NCI-H345 treated with DMSO at 0.1 percent for 48 hours (cell line): Measurements from ENCODE around the gene NFAM1.

Experiments
- DNase-seq: peaks from one replicate; lab custom pipeline; 2025; ENCODE audit not compliant: unreplicated experiment; lab: John Stamatoyannopoulos, UW

The NFAM1 gene

DNA sequence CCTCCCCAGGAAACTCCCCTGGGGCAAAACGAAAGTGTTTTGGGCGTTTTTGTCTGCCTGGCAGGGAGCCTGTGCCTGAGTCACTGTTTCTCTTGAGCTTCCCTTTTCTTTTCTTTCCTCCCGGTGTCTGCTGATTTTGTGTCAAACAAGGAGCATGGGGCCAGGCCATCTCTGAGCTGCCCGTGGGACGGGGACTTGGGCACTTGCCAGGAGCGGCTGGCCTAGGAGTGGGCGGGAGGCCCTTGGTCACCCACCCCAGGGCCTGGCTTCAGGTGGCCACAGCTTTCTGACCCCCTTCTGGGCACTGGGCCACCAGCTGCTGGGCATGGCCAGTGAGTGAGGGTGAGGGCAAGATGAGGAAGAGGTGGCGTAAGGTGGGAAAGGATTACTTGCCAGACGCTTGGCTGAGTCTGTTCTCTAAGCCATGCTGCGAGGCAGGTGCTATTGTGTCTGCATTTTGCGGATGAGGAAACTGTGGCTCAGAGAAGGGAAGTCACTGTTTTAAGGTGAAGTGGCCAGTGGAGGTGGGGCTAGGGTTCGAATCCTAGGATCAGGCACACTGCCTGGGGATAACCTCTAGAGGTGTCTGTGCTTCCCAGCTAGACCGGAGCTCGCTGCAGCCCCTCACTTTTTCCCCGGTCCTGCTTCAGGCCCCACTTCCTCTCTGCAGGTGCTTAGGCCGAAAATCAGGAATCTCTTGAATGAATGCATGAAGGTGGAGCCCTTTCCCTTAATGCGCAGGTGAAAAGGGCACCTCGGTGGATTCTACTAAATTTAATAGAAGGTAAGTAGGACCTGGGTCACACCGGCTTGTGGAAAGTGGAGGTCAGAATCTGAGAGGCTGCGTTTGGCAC is 7.8 kb upstream of the NFAM1 start:
- DNase-seq = no peak

DNA sequence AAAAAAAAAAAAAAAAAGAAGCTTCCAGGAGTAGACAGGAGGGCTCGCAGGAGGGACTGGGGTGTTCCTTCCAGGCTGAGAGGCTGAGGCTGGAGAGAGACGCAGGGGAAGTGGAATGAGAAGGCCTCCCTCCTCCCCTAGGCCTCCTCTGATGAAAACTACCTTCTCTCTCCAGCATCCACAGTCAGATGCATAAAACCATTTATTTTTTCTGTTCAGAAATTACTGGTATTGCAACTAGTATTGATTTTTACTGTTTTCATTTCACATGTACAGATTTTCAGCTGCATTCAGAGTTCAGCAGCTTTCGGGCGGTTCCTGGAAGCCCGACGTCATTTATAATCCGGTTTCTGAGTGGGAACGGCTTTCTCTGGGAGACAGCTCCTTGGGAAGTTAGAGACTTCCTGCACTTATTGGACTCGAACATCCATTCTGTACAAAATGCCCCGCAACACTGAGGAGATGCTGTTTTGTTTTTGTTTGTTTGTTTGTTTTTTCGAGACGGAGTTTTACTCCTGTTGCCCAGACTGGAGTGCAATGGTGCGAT is 6.9 kb upstream of the NFAM1 start:
- no peak for DNase-seq

DNA sequence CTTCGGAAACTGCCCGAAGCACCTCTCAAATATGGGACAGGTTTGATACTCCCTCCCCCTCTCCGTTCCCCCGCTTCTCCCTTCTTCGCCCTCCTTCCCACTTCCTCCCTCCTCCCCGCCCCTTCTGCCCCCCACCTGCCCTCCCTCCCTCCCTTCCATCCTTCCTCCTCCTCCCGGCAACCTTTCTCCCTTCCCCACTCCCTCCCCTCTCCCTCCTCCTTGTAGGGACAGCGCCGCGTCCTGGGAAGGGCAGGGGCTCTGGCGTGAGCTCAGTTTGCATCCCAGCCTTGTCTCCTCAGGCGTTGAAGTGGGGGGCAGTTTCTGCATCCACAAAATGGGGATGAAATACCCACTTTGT is 6.1 kb upstream of the NFAM1 start:
- no peak for DNase-seq

DNA sequence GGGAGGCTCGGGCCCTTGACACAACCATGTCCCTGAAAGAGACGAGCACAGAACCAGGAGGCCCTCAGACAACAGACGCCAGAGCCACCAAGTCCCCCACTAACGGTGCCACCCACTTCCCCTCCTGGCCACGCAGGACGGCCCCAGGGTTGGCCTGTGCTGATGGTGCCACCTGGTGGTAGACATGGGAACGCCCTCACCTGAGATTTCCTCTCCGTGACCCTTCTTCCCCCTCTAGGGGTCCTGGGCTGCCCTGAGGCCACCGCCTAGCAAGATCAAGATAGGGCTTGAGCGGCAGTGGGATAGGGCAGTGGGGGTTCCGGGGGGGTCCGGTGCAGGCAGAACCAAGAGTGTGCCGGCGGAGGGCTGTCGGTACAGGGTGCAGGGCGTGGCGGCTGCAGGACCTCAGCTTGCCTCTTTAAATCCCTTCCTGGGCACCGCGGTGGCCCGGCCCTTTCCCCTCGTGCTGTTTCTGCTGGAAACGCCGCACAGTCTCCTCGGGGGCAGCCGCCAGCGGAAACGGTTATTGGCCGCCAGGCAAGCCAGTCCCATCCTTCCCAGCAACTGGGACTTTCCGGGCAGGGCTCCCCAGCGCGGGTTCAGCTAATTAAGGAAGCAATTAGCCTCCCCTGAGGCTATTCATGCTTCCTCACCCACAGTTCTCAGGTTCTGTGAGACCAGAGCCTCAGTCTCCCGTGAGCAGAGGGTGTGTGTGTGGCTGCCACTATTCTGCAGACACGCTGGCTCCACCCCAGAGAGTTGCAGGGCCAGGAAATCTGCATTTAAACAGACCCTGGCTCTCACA is 5.5 kb upstream of the NFAM1 start:
- DNase-seq = no peak

DNA sequence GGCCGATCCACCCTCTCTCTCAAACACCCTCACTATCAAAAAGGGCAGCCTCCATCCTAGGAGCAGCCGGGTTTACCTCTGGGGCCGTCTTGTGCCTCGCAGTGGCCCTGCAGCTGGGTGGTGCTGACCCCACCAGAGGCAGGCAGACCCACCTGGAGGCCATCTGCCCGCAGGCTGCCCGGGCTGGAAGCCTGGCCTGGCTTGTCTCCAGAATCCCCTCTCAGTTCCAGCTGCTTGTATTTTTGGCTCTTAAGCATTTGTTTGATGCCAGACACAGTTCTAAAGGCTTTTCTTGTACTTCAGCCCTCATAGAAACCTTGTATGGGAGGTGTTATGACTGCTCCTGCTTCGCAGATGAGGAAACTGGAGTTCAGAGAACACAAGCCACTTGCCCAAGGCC is 4.2 kb upstream of the NFAM1 start:
- DNase-seq = no peak

DNA sequence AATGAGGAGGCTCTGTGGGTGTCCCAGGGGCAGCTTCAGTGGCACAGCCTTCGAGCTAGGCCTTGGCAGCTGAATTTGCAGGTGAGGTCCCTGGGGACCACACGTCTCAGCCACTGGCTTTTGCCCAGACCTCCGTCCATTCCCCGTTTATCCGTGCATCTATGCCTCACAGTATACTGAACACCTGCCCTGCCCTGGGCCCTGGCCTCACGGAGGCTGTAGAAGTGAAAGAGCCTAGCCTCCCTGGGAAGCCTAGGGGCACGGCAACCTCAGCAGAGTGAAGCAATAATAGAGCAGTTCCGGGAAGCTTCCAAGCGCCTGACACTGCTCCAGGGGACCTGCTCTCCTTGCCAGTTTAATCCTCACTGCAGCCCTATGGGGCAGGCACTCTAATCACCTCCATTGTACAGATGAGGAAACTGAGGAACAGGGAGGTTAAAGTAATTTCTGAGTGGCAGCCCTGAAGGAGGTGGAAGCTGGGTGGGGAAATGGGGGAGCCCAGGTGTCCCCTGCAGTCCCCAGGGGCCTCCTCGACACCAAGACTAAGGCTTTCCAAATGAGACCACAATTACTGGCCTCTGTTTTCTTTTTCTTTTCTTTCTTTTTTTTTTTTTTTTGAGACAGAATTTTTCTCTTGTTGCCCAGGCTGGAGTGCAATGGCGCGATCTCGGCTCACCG is 2.7 kb upstream of the NFAM1 start:
- no peak for DNase-seq

DNA sequence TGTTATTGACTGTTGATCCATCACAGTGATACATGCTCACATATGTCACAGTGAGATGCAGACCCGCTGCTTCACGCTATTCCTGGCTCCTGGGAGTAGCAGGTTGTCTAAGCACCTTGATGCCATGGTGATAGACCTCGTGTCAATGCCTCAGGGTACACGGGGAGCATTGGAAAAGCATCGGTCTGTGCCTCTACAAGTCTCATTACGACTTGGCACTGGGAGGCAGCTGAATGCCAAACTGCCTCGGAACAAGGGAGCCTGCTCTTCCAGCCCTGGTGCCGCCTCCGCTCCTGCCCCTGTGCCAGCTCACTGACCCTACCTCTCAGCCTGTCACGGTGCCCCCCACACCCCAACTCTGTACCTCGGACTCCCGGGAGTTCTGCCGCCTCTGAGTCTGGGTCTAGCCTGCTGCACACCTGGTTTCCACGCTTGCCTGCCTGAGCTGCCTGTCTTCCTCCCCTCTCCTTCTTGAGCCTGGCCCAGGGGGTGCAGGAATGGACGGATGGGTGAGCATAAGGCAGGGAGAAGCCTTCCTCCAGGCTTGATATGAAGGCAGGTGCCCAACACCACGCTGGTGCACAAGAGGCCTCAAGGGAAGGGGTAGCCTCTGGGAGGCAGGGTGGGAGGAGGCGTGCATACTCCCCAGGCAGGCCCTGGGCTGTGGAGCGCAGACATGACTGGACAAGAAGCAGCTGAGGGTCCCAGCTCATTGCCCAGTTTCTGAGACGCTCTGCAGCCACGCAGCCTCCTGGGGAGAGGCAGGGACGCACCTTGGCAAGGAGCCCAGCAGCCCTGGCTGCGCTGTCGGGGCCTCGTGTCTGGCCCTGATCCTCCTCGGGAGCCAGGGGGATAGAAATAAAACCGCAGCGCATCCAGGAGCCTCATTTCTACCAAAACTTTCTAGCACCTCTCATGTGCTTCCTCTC is 1.8 kb upstream of the NFAM1 start:
- DNase-seq = peak; percentile 72

DNA sequence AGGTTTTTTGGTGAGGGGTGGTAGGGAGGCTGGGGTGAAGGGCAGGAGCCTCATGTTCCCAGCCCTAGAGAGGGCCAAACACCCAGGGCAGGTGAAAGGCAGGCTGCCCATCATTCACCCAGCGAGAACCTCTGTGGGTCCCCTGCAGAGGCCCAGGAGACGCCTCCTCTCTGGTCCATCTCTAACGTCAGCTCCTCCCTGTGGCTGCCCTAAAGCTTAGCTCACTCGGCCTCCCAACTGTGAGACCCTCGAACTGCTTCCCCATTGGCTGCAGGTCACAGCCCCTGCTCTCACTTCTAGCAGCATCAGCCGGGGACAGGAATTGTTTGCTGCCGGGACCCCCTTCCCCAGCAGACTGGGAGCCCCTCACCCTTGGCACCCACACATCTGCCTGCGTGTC is 615 bp upstream of the NFAM1 start:
- DNase-seq = no peak

DNA sequence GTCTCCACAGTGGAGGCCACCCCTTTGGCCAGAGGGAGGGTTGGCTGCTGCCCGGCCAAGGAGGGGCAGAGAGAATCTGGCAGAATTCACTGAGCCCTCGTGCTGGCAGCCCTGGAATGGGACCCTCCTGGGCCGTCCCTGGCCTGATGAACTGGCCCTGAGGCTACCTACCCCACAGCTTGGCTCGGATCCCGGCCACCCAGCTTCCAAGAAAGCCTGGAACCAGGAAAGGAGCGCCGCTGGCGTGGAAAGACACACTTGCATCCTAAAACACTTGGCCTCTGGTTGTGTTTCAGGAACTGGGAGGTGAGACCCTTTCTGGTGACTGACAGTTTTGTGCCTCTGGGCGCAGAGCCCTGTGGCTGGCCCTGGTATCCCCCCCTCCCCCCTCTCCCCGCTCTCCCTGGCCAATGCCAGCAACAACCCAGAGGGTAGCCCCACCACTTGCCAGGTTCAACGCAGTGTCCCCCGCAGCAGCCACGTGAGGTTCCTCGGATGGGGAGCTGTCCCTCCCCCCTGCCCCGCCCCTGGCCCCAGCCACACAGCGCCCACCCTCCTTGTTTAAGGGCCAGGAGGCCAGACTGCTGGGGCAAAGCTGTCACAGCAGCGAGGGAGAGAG is 693 bp downstream of the NFAM1 start:
- DNase-seq = no peak

DNA sequence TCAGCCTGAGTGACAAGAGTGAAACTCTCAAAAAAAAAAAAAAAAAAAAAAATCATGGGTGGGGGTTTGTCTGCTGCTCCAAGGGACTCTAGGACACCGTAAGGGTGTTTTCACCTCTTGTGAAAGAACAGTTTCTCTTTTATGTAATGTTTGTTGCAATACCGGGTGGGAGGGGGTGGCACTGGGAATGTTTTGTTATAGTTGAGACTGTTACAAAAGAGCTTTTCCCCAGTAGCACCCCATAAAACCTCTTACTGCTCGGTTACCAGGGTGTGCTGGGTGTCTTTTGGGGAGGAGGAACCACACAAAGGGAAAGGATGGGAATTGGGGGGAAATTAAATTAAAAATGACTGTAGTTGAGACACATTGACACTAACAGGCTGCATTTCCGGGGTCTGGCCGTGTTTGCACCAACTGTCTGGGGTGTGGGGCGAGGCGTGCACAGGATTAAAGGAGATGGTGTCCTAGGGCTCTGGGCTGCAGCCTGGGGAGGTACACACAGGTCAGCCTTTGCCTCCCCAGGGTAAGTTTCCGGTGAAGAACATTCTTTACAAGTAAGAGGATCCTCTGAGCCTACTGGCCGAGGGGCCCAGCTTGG is 1.6 kb downstream of the NFAM1 start:
- no peak for DNase-seq

DNA sequence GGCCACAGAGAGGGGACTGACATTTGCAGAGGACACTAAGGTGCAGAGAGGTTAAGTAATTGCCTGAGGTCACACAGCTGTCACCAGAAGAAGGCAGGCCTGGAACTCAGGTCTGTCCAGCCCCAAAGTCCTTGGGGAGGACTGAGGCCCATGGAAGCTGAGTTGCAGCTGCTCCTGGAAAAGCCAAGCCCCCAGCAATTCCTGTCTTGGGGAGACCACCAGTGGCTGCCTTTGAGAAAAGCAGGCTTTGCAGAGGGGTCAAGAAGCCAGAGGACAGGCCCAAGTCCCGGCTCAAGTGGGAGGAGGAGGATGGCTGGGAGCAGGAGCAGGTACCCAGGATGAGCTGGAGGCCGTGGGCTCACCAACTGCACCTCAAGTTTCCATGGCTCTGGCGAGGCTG is 3.4 kb downstream of the NFAM1 start:
- DNase-seq = no peak

DNA sequence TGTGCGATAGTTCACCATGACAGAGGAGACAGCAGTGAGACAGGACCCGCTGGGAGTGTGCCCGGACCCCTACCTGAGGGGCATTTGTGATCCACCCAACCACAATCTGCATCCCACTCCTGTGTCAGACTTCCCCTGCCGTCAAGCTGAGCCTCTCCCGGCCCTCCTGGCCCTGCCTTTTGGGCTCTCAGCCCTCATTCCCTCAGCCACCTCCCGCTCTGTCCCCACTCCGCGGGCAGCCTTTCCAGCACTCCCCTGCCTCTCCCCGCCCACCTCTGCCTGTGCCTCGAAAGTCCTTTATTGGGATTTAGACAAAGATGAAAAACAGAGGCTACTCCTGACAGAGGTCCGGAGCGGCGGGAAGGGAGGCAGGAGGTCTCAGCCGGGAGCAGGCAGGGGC is 4.2 kb downstream of the NFAM1 start:
- no peak for DNase-seq

DNA sequence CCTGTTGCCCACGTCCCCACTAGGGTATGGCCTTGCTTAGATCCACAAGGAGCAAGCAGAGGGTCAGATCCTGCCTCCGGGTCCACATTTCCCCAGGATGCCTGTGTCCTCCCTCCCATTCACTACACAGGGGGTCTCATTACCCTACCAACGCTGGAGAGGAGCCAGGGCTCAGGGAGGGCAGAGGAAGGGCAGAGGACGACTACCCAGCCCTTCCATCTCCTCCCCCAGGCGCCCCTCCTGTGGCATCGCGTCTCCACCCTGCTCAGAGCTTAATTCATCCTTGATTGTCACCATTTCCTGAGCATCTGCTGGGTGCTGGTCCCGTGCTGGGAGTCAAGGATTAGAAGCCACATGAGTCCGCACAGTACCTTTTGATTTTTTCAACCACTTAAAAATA is 5.0 kb downstream of the NFAM1 start:
- DNase-seq = no peak

DNA sequence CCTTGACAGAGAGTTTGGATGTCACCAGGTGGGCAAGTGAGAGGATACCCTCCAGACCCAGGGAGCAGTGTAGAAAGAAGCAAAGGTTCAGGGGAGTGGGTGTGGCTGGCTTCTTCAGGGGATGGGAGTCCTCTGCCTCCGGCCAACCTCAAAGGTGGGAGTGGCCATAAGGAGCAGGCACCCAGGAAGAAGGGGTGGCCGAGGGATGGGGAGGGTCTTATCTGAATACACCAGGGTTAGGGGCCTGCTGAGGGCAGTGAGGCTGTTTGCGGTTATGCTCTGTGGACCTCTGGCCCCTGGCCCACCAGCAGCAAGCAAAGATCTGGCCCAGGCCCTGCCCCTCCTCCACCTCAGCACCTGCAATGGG is 6.2 kb downstream of the NFAM1 start:
- no peak for DNase-seq

DNA sequence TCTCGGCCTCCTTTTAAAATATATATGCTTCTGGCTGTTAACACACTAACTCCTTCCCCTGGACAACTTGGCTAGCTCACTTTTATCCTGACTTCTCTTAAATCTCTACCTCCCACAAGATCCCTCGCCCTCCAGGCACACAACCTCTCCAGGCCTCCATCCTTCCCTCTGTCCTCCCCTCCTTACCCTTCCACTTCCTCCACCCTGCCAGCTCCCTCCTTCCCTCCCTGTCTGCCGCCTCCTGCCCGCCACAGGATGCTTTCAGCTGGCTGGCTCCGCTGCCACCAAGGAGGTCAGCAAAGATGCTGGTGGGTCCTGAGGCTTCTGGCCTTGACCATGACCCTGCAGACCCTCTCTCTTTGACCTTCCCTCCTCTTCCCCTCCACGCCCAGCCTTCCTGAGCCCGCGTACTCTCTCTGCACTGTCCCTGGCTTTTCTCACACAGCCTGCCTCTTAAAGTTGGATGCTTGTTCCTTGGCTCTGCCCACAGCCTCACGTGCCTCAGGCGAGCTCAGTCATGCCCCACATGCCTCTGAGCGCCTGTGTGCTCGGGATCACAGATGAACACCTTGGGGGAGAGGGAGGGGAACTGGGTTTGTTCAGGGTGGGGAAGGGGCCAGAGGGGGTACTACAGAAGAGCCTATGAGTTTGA is 6.7 kb downstream of the NFAM1 start:
- no peak for DNase-seq

DNA sequence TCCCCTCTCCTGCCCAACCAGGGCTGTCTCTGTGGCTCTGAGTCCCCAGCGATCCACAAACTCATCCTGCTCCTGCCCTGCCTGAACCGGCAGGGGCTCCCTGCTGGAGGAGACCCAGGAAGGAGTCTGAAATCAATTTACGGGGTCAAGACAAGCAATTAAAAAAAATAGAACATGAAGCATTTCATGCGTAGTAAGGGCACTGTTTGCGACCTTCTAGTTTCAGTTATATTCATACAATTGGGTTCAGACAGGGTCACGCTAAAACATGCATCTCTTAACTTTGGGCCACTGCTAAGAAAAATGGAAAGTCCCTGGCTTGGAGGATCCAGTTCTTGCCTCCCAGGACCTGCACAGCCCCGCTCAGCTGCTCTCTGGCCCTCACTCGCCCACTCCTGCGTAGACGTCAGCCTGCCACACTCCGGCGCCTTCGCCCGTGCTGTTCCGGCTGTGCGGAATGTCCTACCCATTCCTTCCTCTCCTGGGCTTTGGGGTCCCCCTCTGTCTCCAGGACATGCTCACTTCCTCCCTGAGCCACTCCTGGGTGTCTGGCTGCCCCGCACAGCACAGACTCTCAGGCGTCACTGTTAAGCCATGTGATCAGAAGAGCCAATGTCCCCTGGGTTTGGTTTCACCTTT is 12.8 kb downstream of the NFAM1 start:
- DNase-seq = no peak

DNA sequence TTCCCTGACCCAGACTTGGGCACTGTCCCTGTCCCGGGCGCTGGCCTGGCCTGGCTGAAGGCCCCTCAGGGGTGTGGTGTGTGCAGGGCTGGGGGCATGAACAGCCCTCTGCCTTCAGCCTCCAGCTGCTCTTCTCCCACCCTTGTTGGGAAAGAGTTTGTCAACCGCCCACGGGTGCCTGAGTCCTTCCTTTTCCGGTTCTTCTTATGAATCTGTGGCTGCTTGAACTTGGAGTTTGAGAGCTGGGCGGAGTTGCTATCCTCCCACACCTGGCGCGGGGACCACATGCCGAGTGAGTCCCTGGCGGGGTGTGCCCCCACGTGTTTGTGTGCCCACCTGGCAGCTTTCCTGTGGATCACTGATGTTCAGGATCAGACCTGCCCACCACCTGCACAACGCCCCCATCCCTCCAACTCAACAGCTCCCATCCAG is 13.4 kb downstream of the NFAM1 start:
- DNase-seq = peak; percentile 29

DNA sequence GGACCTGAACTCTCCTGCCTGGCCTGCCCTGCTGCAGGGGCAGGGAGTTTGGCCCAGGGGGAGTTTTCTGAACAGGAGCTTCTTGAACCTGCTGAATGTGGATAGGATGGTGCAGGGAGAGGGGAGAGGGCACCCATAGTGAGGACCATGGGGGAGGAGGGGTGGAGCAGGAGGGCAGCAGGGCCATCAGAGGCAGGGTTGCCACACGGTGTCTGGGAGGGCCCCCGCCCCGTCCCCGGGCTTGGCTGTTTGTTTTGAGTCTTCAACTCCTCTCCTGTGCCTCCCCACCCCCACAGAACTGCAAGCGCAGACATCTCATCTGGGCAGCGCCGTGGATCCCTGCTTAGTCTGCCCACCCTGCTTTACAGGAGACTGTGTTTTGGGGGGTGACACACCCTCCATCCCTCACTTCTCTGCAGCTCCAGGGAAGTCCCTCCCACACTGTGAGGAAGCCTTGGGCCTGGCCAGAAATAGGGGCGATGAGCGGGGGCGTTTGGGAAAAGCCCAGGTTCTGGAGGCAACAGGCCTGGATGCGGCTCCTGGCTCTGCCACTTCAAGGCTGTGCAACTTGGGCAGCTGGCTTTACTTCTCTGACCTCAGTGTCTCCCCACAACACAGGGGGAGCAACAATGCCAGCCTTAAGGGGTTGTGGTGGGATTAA is 14.4 kb downstream of the NFAM1 start:
- no peak for DNase-seq
